Tibial nerve (tissue), 4 donors: Measurements from ENCODE around the gene CAD. TPM values are rescaled to one million over a fixed set of nuclear protein-coding genes. Genes with fewer than 3 reads are reported as not detected.

Experiments
- DNase-seq, 2 donors: peaks; one replicate each; pipeline ENCODE4 v3.0.0-alpha.2; 2019; ENCODE audit warnings: low spot score in 2 of 2
- H3K27ac ChIP-seq, 4 donors: fragments of 200-600 bp; sonication (generic) in 3 of 4; one replicate each; pipeline ENCODE4 v1.5.1; 2017 to 2019; ENCODE audit warnings: mild to moderate bottlenecking in 1 of 4
- H3K27me3 ChIP-seq, 2 donors: fragments of 200-600 bp; sonication (generic) in 1 of 2; one replicate each; pipeline versions ENCODE4 v1.5.1 to v1.6.0; 2017 to 2019
- H3K36me3 ChIP-seq, 3 donors: fragments of 200-600 bp; sonication (generic); one replicate each; pipeline ENCODE4 v1.5.1; 2018 to 2019
- H3K4me1 ChIP-seq, 4 donors: fragments of 200-600 bp; sonication (generic) in 3 of 4; one replicate each; pipeline ENCODE4 v1.5.1; 2017 to 2019
- H3K4me3 ChIP-seq, 4 donors: fragments of 200-600 bp; sonication (generic) in 3 of 4; one replicate each; pipeline ENCODE4 v1.5.1; 2017 to 2019; ENCODE audit warnings: mild to moderate bottlenecking in 1 of 4, moderate library complexity in 1 of 4
- H3K9me3 ChIP-seq, 4 donors: fragments of 200-600 bp; sonication (generic) in 3 of 4; one replicate each; pipeline ENCODE4 v1.5.1; 2017 to 2019
- CTCF ChIP-seq, 5 experiments: fragments of 200-600 bp in 3 of 5; fragments of 450-650 bp in 2 of 5; sonication (generic) in 3 of 5; IDR thresholded peaks; one replicate each; pipeline ENCODE4 v1.5.1; 2016 to 2019; ENCODE audit warnings: antibody characterized with exemption in 5 of 5, mild to moderate bottlenecking in 3 of 5, moderate library complexity in 2 of 5
- EP300 ChIP-seq, 2 donors: sonication (generic); formaldehyde crosslinking; IDR thresholded peaks; one replicate each; pipeline ENCODE4 v1.6.1; 2017; ENCODE audit warnings: antibody characterized with exemption in 2 of 2, mild to moderate bottlenecking in 1 of 2
- POLR2A ChIP-seq, 2 donors: fragments of 450-650 bp; IDR thresholded peaks; one replicate each; pipeline ENCODE4 v1.6.1; 2017; ENCODE audit warnings: antibody characterized with exemption in 2 of 2, mild to moderate bottlenecking in 2 of 2, moderate library complexity in 2 of 2
- WGBS, 2 donors: methylation state at CpG; one replicate each; pipeline ENCODE4 v1.1.5; 2018; 5-methylcytosine and 5-hydroxymethylcytosine counted together
- total RNA-seq, 4 donors: library from RNA; depleted of rRNA; stranded (reverse); fragments of >200 nt; gene quantifications; one replicate each; pipeline ENCODE4 v1.1.0, GENCODE V29; 2016

CAD gene
- total RNA-seq, 4 donors from 2014 or later: 18.6 to 69.6 (median 32.9) TPM

- H3K4me3 ChIP-seq: no peak within 1 kb of the TSS
- peaks cover 0 to 18% (median 5%) of the 10 kb centered on the region in 4 donors for H3K4me1 ChIP-seq
- H3K27me3 ChIP-seq: peaks cover 0 to 19% of the 10 kb centered on the region in 2 donors
- no peak within 1 kb of the TSS for H3K27ac ChIP-seq
- DNase-seq: no peak
- no peak for TF ChIP-seq EP300 (IDR thresholded peaks at IDR 0.05)
- no peak for TF ChIP-seq CTCF (IDR thresholded peaks at IDR 0.05)
- H3K36me3 ChIP-seq: no peaks in the 10 kb centered on the region
- 51 to 53% methylated on average over 4 to 5 of the region's 5 CpGs for WGBS, 2 donors
- no peaks in the 10 kb centered on the region for H3K9me3 ChIP-seq
Observed at GRCh38 chr2:27281855-27282559, 64.8 kb downstream of the CAD start, which contains the start of gene TRIM54. TSS of gene TRIM54 (plus strand) at chr2:27282429. CDS start at chr2:27282732, 303 bp downstream.

GRCh38 chr2:27282892-27283291 lies 65.7 kb downstream of the CAD start:
- no peak for DNase-seq
- WGBS, 2 donors: 54 to 57% methylated on average over 5 of the region's 5 CpGs
- TF ChIP-seq POLR2A (IDR thresholded peaks at IDR 0.05) (no peak), CTCF (IDR thresholded peaks at IDR 0.05) (no peak), EP300 (IDR thresholded peaks at IDR 0.05) (no peak)
- Histone ChIP-seq H3K27ac (no peak overlapping the region), H3K4me3 (no peak overlapping the region), H3K4me1 (peaks cover 0 to 18% (median 5%) of the 10 kb centered on the region in 4 donors), H3K27me3 (peaks cover 0 to 11% of the 10 kb centered on the region in 2 donors), H3K36me3 (no peaks in the 10 kb centered on the region), H3K9me3 (no peaks in the 10 kb centered on the region)

- TF ChIP-seq EP300 (IDR thresholded peaks at IDR 0.05) (no peak), POLR2A (IDR thresholded peaks at IDR 0.05) (no peak), CTCF (IDR thresholded peaks at IDR 0.05) (no peak)
- H3K9me3 ChIP-seq: no peaks in the 10 kb centered on the region
- 97 to 100% methylated on average over 1 of the region's 1 CpG for WGBS, 2 donors
Observed at GRCh38 chr2:27284996-27285395, 67.8 kb downstream of the CAD start.

GRCh38 chr2:27285481-27285880 lies 68.3 kb downstream of the CAD start:
- Histone ChIP-seq H3K4me3 (no peak overlapping the region), H3K36me3 (no peaks in the 10 kb centered on the region), H3K27ac (no peak overlapping the region), H3K9me3 (no peaks in the 10 kb centered on the region), H3K4me1 (peaks cover 0 to 9% (median 5%) of the 10 kb centered on the region in 4 donors), H3K27me3 (peaks cover 0 to 15% of the 10 kb centered on the region in 2 donors)
- no peak for TF ChIP-seq EP300 (IDR thresholded peaks at IDR 0.05)
- no peak for TF ChIP-seq POLR2A (IDR thresholded peaks at IDR 0.05)
- TF ChIP-seq CTCF (IDR thresholded peaks at IDR 0.05): no peak
- no peak for DNase-seq
- 74 to 76% methylated on average over 6 of the region's 6 CpGs for WGBS, 2 donors

More at GRCh38 chr2:27284996-27285395, 67.8 kb downstream of the CAD start:
- no peaks in the 10 kb centered on the region for H3K36me3 ChIP-seq
- H3K4me3 ChIP-seq: no peak overlapping the region
- H3K27me3 ChIP-seq: peaks cover 0 to 12% of the 10 kb centered on the region in 2 donors
- H3K27ac ChIP-seq: no peak overlapping the region
- DNase-seq: no peak
- peaks cover 0 to 14% (median 5%) of the 10 kb centered on the region in 4 donors for H3K4me1 ChIP-seq

GRCh38 chr2:27288610-27289009 lies 71.4 kb downstream of the CAD start:
- Histone ChIP-seq H3K27me3 (peaks cover 0 to 26% of the 10 kb centered on the region in 2 donors), H3K9me3 (no peaks in the 10 kb centered on the region), H3K4me1 (peaks cover 0 to 6% (median 0%) of the 10 kb centered on the region in 4 donors), H3K36me3 (no peaks in the 10 kb centered on the region), H3K4me3 (no peak overlapping the region), H3K27ac (no peak overlapping the region)
- 48 to 59% methylated on average over 3 of the region's 3 CpGs for whole genome bisulfite sequencing, 2 donors
- no peak for TF ChIP-seq EP300 (IDR thresholded peaks at IDR 0.05)
- no peak for DNase-seq
